Lung (tissue), 12 donors: Measurements from ENCODE around the gene EREG. TPM values are rescaled to one million over a fixed set of nuclear protein-coding genes. Genes with fewer than 3 reads are reported as not detected.

Experiments used
- ATAC-seq: fragments of 200-7000 bp; cut with Tn5 transposase; one replicate; pipeline ENCODE4 v1.9.1; 2020; ENCODE audit warnings: moderate number of reproducible peaks; ENCODE audit not compliant: insufficient read depth, low FRiP score
- DNase-seq, 3 donors: peaks; one replicate each; pipeline ENCODE4 v3.0.0-alpha.2; 2013 to 2017
- H3K27ac ChIP-seq, 2 donors: one replicate each; pipeline ENCODE4 v1.5.1; 2013; ENCODE audit warnings: mild to moderate bottlenecking in 2 of 2, moderate library complexity in 2 of 2, control low read depth in 1 of 2, inconsistent platforms in 1 of 2, low read depth in 1 of 2, low read length in 1 of 2
- H3K27me3 ChIP-seq, 3 donors: one replicate each; pipeline ENCODE4 v1.5.1; 2013; ENCODE audit warnings: low read length in 2 of 3; ENCODE audit not compliant: control insufficient read depth in 3 of 3, insufficient read depth in 3 of 3
- H3K36me3 ChIP-seq, 4 donors: one replicate each; pipeline ENCODE4 v1.5.1; 2013; ENCODE audit warnings: low read length in 4 of 4, mild to moderate bottlenecking in 1 of 4, moderate library complexity in 1 of 4; ENCODE audit not compliant: control insufficient read depth in 4 of 4, insufficient read depth in 4 of 4
- H3K4me1 ChIP-seq, 5 donors: one replicate each; pipeline ENCODE4 v1.5.1; 2013; ENCODE audit warnings: low read length in 5 of 5, mild to moderate bottlenecking in 2 of 5, moderate library complexity in 1 of 5; ENCODE audit not compliant: control insufficient read depth in 5 of 5, insufficient read depth in 5 of 5
- H3K4me3 ChIP-seq: one replicate; pipeline ENCODE4 v1.5.1; 2013; ENCODE audit warnings: mild to moderate bottlenecking, control low read depth, moderate library complexity
- H3K9ac ChIP-seq, 2 donors: one replicate each; pipeline ENCODE4 v1.5.1; 2013; ENCODE audit warnings: low read length in 2 of 2, control low read depth in 1 of 2; ENCODE audit not compliant: insufficient read depth in 1 of 2
- H3K9me3 ChIP-seq, 4 donors: one replicate each; pipeline ENCODE4 v1.5.1; 2013; ENCODE audit warnings: low read length in 3 of 4, mild to moderate bottlenecking in 1 of 4, moderate library complexity in 1 of 4; ENCODE audit not compliant: control insufficient read depth in 4 of 4, insufficient read depth in 3 of 4
- WGBS, 2 donors: extraction: QIAGEN DNeasy Blood & Tissue Kit; methylation state at CpG; one replicate each; pipeline ENCODE4 v1.1.7; 2013; 5-methylcytosine and 5-hydroxymethylcytosine counted together
- polyA plus RNA-seq, 2 donors: library from polyadenylated mRNA; stranded (reverse); fragments of 200-250 nt; gene quantifications; one replicate each; pipeline ENCODE4 v1.2.1, GENCODE V29; 2013
- total RNA-seq, 2 donors: library from RNA; depleted of rRNA in 1 of 2; stranded (reverse); fragments of >200 nt in 1 of 2; gene quantifications; one replicate each; pipeline ENCODE4 v1.2.1, GENCODE V29; 2014 to 2021
- TF ChIP-seq, protein P1 (sequence below): IDR thresholded peaks from 2 replicates; pipeline ENCODE4 v1.5.1; 2012; ENCODE audit warnings: mild to moderate bottlenecking; ENCODE audit errors: control extremely low read depth, extremely low read depth
- donor health status: control.
- donor health status: control.
- donor health status: Bipolar disorder and iron deficiency.
- donor health status: healthy.
- donor health status: DM: yes; HTN: yes; CAD: no.

Gene EREG
- total and polyA plus RNA-seq, 4 donors = 0.14 to 4.0 (median 0.34) TPM

DNA sequence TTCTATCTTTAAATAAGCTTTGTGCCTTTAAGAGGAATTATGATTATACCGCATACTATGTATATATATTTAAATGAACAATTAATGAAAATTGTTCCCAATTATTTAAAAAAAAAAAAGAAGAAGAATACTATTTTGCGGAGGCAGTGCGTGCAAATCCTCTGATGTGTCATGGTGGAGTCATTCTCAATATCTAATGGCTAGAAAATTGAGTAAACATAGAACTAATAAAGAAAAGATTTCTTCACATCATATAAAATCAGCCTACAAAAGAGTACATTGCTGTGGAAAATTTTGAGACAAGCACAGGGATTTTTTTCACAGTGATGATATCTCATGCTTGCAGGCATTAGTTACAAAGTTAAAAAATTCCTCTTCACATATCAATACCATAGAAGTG lies 2.6 kb upstream of the EREG start:
- no peak overlapping the region for H3K9ac ChIP-seq
- DNase-seq = no peak
- no peaks in the 10 kb centered on the region for H3K9me3 ChIP-seq
- 92 to 94% methylated on average over 3 of the region's 3 CpGs for WGBS, 2 donors
- no peak overlapping the region for H3K27ac ChIP-seq
- no peak for ATAC-seq
- H3K4me1 ChIP-seq = peaks cover 0 to 12% (median 0%) of the 10 kb centered on the region in 5 donors
- no peaks in the 10 kb centered on the region for H3K36me3 ChIP-seq
- TF ChIP-seq, protein P1, sequence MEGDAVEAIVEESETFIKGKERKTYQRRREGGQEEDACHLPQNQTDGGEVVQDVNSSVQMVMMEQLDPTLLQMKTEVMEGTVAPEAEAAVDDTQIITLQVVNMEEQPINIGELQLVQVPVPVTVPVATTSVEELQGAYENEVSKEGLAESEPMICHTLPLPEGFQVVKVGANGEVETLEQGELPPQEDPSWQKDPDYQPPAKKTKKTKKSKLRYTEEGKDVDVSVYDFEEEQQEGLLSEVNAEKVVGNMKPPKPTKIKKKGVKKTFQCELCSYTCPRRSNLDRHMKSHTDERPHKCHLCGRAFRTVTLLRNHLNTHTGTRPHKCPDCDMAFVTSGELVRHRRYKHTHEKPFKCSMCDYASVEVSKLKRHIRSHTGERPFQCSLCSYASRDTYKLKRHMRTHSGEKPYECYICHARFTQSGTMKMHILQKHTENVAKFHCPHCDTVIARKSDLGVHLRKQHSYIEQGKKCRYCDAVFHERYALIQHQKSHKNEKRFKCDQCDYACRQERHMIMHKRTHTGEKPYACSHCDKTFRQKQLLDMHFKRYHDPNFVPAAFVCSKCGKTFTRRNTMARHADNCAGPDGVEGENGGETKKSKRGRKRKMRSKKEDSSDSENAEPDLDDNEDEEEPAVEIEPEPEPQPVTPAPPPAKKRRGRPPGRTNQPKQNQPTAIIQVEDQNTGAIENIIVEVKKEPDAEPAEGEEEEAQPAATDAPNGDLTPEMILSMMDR = no peak
- H3K27me3 ChIP-seq = peaks cover 0 to 23% (median 14%) of the 10 kb centered on the region in 3 donors
- H3K4me3 ChIP-seq = no peak overlapping the region

DNA sequence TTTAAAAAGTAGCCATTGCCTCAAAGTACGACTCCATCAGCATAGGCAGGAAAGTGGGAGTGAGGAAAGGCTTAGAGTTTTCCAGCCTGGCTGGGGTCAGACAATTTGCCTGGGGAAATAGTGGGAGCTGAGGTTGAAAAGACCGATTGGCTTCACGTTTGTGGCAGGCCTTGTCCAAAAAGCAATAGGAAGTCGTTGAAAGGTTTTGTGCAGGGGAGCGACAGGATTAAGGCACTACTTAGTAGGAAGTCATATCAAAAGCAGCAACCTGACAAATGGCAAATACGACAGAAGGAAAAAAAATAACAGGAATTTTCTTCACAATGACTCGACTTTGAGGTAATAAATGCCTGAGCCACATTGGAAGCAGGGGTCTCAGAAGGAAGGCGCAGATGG lies 691 bp upstream of the EREG start:
- no peaks in the 10 kb centered on the region for H3K36me3 ChIP-seq
- H3K9ac ChIP-seq = no peak overlapping the region
- TF ChIP-seq, protein P1 = no peak
- no peak for DNase-seq
- no peaks in the 10 kb centered on the region for H3K9me3 ChIP-seq
- H3K27me3 ChIP-seq = peaks cover 0 to 27% (median 14%) of the 10 kb centered on the region in 3 donors
- whole genome bisulfite sequencing, 2 donors = 16 to 41% methylated on average over 8 of the region's 8 CpGs
- H3K4me1 ChIP-seq = peaks cover 0 to 12% (median 0%) of the 10 kb centered on the region in 5 donors
- H3K27ac ChIP-seq = no peak overlapping the region
- H3K4me3 ChIP-seq = no peak overlapping the region
- ATAC-seq = no peak

DNA sequence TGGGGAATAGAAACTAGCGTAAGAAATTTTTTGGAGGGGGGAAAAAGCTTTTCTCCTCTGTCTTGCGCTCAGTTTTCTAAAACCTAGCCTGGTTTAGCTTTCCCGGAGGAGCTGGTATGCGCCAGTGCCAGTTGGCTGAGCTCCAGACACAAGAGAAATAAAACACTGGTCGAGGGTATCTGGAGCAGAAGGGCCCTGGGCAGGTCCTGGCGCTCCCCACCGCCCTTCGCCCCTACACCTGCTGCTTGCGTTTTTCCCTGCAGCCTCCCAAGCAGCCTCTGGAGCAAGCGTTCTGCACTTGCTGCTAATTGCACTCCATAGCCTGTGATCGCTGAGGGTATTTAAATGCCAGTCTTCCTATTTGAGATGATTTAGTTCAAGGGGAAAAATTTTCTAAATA lies 816 bp downstream of the EREG start:
- TF ChIP-seq, protein P1 = no peak
- Histone ChIP-seq H3K4me1 (peaks cover 0 to 12% (median 0%) of the 10 kb centered on the region in 5 donors), H3K9ac (no peak overlapping the region), H3K36me3 (no peaks in the 10 kb centered on the region), H3K9me3 (no peaks in the 10 kb centered on the region), H3K27me3 (peaks cover 0 to 27% (median 14%) of the 10 kb centered on the region in 3 donors), H3K4me3 (no peak overlapping the region), H3K27ac (peak overlapping the region in 1 of 2 donors; percentile 64)
- DNase-seq = peak; percentile 17 to 43 (median 31)
- 12 to 17% methylated on average over 11 of the region's 11 CpGs for WGBS, 2 donors
- no peak for ATAC-seq

DNA sequence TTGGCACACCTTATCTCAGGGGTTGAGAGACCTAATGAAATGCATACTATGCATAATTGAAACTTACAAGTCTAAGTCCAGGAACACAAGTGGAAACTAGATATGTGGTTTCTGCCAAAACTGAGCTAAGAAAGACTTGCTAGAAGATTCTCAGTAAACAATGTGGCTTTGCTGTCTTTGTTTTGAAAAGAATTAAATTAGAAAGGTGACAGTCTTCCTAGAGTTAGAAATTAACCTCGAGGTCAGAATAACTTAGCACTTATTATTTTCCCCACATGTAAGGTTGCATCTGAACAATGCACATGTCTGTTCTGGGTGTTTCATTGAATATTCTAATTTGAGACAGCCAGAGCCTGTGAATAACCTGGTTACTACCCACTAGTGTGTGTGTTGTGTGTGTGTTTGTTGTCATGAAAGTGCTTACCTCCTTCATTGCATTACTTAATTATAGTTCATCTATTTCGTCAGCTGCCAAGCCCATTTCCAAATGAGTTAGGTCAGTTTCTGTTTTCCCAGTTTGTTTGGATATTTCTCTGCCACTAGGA lies 1.5 kb downstream of the EREG start:
- 34 to 56% methylated on average over 2 of the region's 2 CpGs for WGBS, 2 donors
- Histone ChIP-seq H3K9me3 (no peaks in the 10 kb centered on the region), H3K36me3 (no peaks in the 10 kb centered on the region), H3K27me3 (peaks cover 0 to 27% (median 14%) of the 10 kb centered on the region in 3 donors), H3K4me1 (peaks cover 0 to 12% (median 0%) of the 10 kb centered on the region in 5 donors), H3K9ac (no peak overlapping the region), H3K4me3 (no peak overlapping the region), H3K27ac (no peak overlapping the region)
- no peak for DNase-seq
- ATAC-seq = no peak
- TF ChIP-seq, protein P1 = no peak
